ENCODE measurements around the gene OR1N2.
"Not testable (repeated sequence)": the region's sequence is repeated elsewhere in the genome, so short reads cannot be mapped to it uniquely, and the experiment has no call there.

Gene OR1N2, protein sequence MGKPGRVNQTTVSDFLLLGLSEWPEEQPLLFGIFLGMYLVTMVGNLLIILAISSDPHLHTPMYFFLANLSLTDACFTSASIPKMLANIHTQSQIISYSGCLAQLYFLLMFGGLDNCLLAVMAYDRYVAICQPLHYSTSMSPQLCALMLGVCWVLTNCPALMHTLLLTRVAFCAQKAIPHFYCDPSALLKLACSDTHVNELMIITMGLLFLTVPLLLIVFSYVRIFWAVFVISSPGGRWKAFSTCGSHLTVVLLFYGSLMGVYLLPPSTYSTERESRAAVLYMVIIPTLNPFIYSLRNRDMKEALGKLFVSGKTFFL

DNA sequence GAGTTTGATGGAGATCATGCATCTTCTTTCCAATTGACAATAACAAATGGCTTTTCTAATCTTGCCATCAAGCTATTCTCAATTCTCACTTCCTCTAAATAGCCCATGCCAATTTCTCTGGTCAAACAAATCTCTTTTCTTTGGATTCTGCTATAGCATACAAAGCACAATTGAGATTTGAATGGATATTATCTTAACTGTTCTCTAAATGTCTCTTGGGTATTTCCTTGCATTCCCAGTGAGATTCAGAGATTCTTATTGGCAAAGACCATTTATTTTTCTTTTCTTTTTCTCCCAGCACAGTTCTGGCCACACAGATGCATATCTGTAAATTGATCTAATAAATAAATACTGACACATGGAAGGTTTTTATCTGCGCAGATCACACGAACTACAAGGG is at the start of gene OR1N2:
Gene OR1N2, plus strand, starts transcription at position 301 of the 400 bp plus-strand sequence. CDS start 100 bp downstream, outside the sequence.
- DNase-seq (ENCODE audit: low spot score), result no peak

DNA sequence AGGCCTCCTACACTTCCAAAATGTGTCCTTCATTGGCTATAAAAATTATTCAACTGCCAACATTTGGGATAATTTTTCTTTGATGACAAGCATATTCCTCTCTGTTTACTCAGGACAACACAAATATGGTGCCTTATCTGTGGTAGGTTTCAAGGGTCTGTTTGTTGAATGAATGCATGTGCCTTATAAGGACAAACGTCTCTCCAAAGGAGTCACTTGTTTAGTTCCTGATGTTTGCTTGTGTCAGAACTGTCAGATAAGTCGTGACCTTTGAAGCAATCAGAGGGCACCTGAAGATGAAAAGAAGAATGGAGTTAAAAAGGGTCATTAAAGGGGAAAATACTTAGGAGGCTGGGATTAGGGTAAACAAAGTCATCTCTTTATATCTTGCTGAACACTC is 45.9 kb upstream of the OR1N2 start:
- DNase-seq (ENCODE audit: low spot score), result no peak

- DNase-seq (ENCODE audit: low spot score), result no peak
Measured at GRCh38 chr9:122510502-122510901, 42.4 kb upstream of the OR1N2 start, which contains the start of gene OR1J2. Gene OR1J2 (plus strand): TSS chr9:122510802. CDS start chr9:122510802, 0 bp downstream.

DNA sequence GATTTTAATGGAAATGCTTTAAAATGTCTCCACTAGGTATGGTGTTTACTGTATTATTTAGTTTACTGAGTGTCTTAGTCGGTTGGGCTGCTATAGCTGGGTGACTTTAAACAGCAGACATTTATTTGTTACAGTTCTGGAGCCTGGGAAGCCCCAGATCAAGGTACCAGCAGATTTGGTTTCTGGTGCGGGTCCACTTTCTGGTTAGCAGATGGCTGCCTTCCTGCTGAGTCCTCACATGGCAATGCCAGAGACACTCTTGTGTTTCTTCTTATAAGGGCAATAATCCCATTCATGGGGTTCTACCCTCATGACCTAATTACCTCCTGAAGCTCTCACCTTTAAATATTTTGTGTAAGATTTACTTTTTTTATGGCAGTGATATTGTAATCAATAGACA is 34.7 kb upstream of the OR1N2 start:
- no peak for DNase-seq (ENCODE audit: low spot score)

- no peak for DNase-seq (ENCODE audit: low spot score)
Measured at GRCh38 chr9:122518841-122519240, 34.1 kb upstream of the OR1N2 start, which contains the start of gene OR1J4. Gene OR1J4 (plus strand): TSS chr9:122519141. CDS start chr9:122519141, 0 bp downstream.

- DNase-seq (ENCODE audit: low spot score), result no peak
Measured at GRCh38 chr9:122519376-122519775, 33.5 kb upstream of the OR1N2 start.

DNA sequence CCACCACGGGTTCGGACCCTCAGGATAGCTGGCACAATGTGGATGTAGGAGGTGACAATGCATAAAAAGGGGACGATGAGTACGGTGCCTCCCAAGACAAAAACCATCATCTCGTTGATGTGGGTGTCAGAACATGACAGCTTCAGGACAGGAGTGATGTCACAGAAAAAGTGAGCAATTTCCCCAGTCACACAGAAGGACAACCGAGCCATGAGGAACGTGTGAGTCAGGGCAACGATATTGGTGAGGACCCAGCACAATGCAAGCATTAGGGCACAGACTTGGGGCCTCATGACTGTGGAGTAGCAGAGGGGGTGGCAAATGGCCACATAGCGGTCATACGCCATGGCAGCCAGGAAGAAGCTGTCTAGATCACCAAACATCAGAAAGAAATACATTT is 26.3 kb upstream of the OR1N2 start:
- DNase-seq (ENCODE audit: low spot score), result no peak

DNA sequence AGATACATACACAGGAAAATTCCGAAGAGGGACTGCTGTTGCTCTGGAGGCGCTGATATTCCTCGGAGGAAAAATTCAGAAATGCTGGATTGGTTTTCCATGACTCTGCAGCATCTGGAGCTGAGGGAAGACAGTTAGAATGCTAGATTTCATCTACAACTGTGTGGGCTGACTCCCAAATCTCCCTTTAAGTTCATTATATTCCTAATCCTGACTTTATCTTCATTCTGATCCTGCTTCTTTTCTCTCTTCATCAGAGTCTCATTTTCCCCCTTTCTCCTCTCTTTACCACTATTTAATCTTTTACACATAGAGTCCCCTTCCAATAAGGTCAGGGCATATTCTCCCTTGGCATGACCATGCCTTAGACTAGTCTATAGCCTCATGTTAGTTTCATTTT is 25.7 kb upstream of the OR1N2 start, which contains the start of gene OR1N1:
Gene OR1N1, minus strand, starts transcription at position 101 of the 400 bp plus-strand sequence. Its CDS starts 0 bp downstream, at position 101.
- no peak for DNase-seq (ENCODE audit: low spot score)

GRCh38 chr9:122531157-122531556 is 21.8 kb upstream of the OR1N2 start:
- DNase-seq (ENCODE audit: low spot score), result not testable (repeated sequence)

GRCh38 chr9:122536134-122536533 is 16.8 kb upstream of the OR1N2 start:
- no peak for DNase-seq (ENCODE audit: low spot score)

DNA sequence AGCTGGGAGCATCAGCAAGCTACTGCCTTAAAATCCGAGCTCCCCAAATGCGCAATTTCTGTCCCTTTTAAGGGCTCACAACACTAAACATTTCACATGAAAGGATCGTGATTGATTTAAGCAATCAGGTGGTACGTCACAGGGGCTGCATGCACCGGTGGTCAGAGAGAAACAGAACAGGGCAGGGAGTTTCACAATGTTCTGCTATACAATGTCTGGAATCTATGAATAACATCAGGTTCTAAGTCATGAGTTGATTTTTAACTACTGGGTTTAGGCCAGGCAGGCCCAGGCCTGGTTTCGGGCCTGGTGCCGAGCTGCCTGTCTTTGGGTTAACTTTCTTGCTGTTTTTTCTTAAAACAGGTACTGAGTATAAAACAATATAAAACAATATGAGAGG is 15.8 kb upstream of the OR1N2 start:
- not testable (repeated sequence) for DNase-seq (ENCODE audit: low spot score)

DNA sequence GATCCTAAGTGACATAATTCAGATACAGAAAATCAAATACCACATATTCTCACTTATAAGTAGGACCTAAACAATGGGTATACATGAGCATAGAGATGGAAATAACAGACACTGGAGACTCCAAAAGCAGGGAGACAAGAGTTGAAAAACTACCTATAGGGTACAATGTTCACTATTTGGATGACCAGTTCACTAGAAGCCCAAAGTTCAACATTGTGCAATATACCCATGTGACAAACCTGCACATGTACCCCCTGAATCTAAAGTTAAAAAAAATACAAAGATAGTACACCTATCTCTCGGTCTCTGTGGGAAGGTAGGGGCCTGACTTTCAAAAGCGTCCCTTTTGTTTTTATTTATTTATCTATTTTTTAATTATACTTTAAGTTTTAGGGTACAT is 14.2 kb upstream of the OR1N2 start:
- DNase-seq (ENCODE audit: low spot score), result no peak

DNA sequence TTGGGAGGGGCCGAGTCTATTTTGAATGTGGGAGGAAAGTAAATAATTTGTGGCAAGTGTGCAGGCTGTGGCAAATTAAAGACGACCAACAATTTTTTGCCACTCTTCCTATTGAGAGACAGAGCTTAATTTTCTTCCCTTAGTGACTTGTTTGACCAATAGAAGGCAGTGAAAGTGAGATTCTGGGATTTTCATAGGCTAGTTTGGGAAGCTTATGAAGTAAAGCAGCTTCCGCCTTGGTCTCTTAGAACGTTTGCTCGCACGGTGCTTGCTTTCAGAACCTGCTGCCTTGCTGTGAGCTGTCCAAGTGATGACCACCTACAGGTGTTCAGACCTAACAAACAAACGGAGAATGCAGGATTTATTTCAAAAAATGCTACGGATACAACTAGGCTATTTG is 6.7 kb upstream of the OR1N2 start:
- DNase-seq (ENCODE audit: low spot score), result no peak

- no peak for DNase-seq (ENCODE audit: low spot score)
Measured at GRCh38 chr9:122551371-122551770, 1.5 kb upstream of the OR1N2 start.

- DNase-seq (ENCODE audit: low spot score), result no peak
Measured at GRCh38 chr9:122561446-122561845, 8.5 kb downstream of the OR1N2 start.

DNA sequence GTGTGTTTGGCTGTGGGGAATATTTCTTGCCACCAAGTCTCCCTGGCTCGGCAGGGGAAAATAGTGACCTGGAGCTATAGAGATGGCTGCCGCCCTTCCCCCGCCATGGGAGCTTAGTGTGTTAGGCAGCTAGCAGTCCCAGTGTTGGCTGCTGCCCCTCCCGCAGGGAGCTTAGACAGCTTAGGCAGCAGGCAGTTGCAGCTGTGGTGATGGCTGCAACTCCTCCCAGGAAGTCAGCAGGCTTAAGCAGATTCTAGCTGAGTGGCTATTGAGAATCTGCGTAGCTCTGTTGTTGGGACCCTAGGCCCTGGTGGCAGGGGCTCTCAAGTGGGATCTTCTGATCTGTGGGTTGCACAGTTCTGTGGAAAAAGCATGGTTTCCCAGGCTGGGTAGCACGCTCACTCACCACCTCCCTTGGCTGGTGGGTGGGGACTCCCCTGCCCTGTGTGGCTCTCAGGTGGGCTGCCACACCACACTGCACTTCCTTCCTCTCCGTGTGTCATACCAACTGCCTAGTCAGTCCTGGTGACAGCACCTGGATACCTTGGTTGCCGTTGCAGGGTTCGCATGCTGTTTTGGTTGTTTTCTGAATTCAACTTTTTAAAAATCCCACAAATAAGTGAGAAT is 9.3 kb downstream of the OR1N2 start:
- DNase-seq (ENCODE audit: low spot score), result peak; percentile 68

DNA sequence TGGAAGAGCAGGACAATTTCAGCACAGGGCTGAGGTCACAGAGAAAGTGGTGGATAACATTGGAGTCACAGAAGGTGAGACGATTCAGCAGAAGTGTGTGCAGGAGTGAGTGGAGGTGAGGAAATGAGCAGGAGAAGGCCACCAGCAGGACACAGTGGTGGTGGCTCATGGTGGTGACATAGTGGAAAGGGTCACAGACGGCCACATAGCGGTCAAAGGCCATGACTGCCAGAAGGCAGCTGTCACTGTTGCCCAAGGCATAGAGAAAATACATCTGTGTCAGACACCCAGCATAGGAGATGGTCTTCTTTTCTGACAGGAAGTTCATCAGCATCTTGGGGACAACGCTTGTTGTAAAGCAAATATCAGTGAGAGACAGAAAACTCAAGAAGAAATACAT is 15.0 kb downstream of the OR1N2 start:
- DNase-seq (ENCODE audit: low spot score), result no peak

- DNase-seq (ENCODE audit: low spot score), result no peak
Measured at GRCh38 chr9:122572456-122572855, 19.5 kb downstream of the OR1N2 start.

DNA sequence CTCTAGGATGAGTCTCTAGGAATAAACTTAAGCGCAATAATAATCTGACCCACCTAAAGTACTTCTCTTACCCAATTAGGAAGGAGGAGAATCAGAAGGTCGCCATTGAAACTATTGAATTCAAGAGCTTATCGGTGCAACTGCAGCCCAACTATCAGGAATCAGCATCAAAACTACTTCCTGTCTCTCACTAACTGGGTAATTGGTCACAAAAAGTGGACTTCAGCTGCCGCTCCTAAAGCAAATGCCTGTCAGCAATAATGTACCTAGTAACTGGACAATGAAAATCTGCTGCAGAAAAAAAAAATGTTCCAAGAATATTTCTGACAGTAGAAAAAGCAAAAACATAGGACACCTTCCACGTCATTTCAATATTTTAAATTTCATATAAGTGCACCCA is 27.0 kb downstream of the OR1N2 start:
- no peak for DNase-seq (ENCODE audit: low spot score)

DNA sequence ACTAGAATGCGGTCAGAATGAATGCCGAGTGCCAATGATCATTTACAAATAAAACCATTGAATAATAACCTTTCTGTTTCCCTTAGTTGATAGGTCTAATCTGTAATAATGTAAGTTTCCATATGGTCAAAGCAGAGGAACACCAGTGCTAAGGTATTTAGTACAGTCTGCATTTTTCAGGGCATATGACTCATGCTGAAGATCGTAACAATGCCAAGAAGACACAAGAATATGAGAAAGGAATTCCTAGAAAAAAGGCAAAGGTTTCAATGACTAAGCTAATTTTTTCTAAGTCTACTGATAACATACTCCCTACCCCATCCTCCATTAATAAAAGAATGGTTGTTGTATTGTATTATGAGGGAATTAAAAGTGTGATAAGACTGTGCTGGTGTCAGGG is 27.4 kb downstream of the OR1N2 start:
- no peak for DNase-seq (ENCODE audit: low spot score)

GRCh38 chr9:122583284-122583683 is 30.4 kb downstream of the OR1N2 start, which contains the start of gene OR1L8:
Gene OR1L8 (minus strand): TSS chr9:122583384. CDS start chr9:122568477, 14,907 bp downstream.
- DNase-seq (ENCODE audit: low spot score), result not testable (repeated sequence)
